OCI-LY3 (cell line): ENCODE results near the gene CHAD.

Experiments used
- H2AFZ ChIP-seq: fragments of 200-600, 300-600 bp; shearing (Covaris generic); 2 replicates; pipeline ENCODE4 v1.6.0; 2014; ENCODE audit warnings: antibody characterized with exemption, low read depth, low read length
- H3K27ac ChIP-seq: fragments of 200-600, 300-600 bp; sonication (generic); 2 replicates; pipeline ENCODE4 v1.5.1; 2014; ENCODE audit warnings: mild to moderate bottlenecking, low read length, moderate library complexity, mixed read lengths
- H3K27me3 ChIP-seq: fragments of 200-600, 300-600 bp; sonication (generic); 2 replicates; pipeline ENCODE4 v1.6.1; 2014; ENCODE audit warnings: low read depth, low read length, mixed read lengths
- H3K36me3 ChIP-seq: fragments of 200-600, 300-600 bp; sonication (generic); replicated peaks from 2 replicates; pipeline ENCODE3; 2014; ENCODE audit warnings: low read depth, low read length, mixed read lengths
- H3K4me1 ChIP-seq: fragments of 300-600, 200-600 bp; sonication (generic); 2 replicates; pipeline ENCODE4 v1.6.1; 2014; ENCODE audit warnings: low read length, mixed read lengths
- H3K4me2 ChIP-seq: fragments of 200-600, 300-600 bp; sonication (generic); 2 replicates; pipeline ENCODE4 v1.6.1; 2014; ENCODE audit warnings: low read length, mixed read lengths
- H3K4me3 ChIP-seq: fragments of 300-600, 200-600 bp; sonication (generic); 2 replicates; pipeline ENCODE4 v1.5.1; 2014; ENCODE audit warnings: antibody characterized with exemption, mild to moderate bottlenecking, low read length, moderate library complexity
- H3K79me2 ChIP-seq: fragments of 300-600, 200-600 bp; shearing (Covaris generic); 2 replicates; pipeline ENCODE4 v1.6.1; 2014; ENCODE audit warnings: mild to moderate bottlenecking, low read length, mixed read lengths
- H3K9ac ChIP-seq: fragments of 300-600, 200-600 bp; shearing (Covaris generic); 2 replicates; pipeline ENCODE4 v1.6.0; 2014; ENCODE audit warnings: mild to moderate bottlenecking, low read length, moderate library complexity
- H3K9me3 ChIP-seq: fragments of 200-600, 300-600 bp; shearing (Covaris generic); 2 replicates; pipeline ENCODE4 v1.6.1; 2014; ENCODE audit warnings: low read length, mixed read lengths; ENCODE audit not compliant: insufficient read depth
- H4K20me1 ChIP-seq: fragments of 200-600, 300-600 bp; sonication (generic); 2 replicates; pipeline ENCODE4 v1.6.1; 2016; ENCODE audit warnings: low read length, mixed read lengths; ENCODE audit not compliant: insufficient read depth
- EZH2phosphoT487 ChIP-seq: fragments of 200-600 bp; shearing (Covaris generic); IDR thresholded peaks from 2 replicates; pipeline ENCODE4 v1.6.1; 2018; ENCODE audit warnings: antibody characterized with exemption, mixed run types, low read depth
- TF ChIP-seq, protein P1 (sequence below): fragments of 200-600, 300-600 bp; sonication (generic); IDR thresholded peaks from 2 replicates; pipeline ENCODE4 v1.5.1; 2014; ENCODE audit warnings: antibody characterized with exemption, low read length, low read depth

The CHAD gene

GRCh38 chr17:50443505-50443974, 25.1 kb downstream of the CHAD start:
- no peak overlapping the region for H3K9ac ChIP-seq
- TF ChIP-seq, protein P1, sequence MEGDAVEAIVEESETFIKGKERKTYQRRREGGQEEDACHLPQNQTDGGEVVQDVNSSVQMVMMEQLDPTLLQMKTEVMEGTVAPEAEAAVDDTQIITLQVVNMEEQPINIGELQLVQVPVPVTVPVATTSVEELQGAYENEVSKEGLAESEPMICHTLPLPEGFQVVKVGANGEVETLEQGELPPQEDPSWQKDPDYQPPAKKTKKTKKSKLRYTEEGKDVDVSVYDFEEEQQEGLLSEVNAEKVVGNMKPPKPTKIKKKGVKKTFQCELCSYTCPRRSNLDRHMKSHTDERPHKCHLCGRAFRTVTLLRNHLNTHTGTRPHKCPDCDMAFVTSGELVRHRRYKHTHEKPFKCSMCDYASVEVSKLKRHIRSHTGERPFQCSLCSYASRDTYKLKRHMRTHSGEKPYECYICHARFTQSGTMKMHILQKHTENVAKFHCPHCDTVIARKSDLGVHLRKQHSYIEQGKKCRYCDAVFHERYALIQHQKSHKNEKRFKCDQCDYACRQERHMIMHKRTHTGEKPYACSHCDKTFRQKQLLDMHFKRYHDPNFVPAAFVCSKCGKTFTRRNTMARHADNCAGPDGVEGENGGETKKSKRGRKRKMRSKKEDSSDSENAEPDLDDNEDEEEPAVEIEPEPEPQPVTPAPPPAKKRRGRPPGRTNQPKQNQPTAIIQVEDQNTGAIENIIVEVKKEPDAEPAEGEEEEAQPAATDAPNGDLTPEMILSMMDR = no peak
- TF ChIP-seq EZH2phosphoT487 = no peak
- H3K27me3 ChIP-seq = no peaks in the 10 kb centered on the region
- H4K20me1 ChIP-seq = peaks cover 5% of the 10 kb centered on the region; the same call in 1 of the 2 replicates
- H3K4me2 ChIP-seq = no peak overlapping the region
- H3K9me3 ChIP-seq = no peaks in the 10 kb centered on the region
- no peak overlapping the region for H2AFZ ChIP-seq
- H3K79me2 ChIP-seq = no peaks in the 10 kb centered on the region
- H3K27ac ChIP-seq = no peak overlapping the region
- no peaks in the 10 kb centered on the region for H3K36me3 ChIP-seq
- no peak overlapping the region for H3K4me3 ChIP-seq
- no peaks in the 10 kb centered on the region for H3K4me1 ChIP-seq

- no peak overlapping the region for H3K27ac ChIP-seq
- H3K9me3 ChIP-seq = no peaks in the 10 kb centered on the region
- H3K27me3 ChIP-seq = no peaks in the 10 kb centered on the region
- H3K4me1 ChIP-seq = no peaks in the 10 kb centered on the region
- H4K20me1 ChIP-seq = peaks cover 5% of the 10 kb centered on the region; the same call in 1 of the 2 replicates
- no peak overlapping the region for H3K9ac ChIP-seq
- TF ChIP-seq, protein P1 = no peak
- TF ChIP-seq EZH2phosphoT487 = no peak
- no peaks in the 10 kb centered on the region for H3K79me2 ChIP-seq
- H3K4me3 ChIP-seq = no peak overlapping the region
- H2AFZ ChIP-seq = no peak overlapping the region
- H3K4me2 ChIP-seq = no peak overlapping the region
- H3K36me3 ChIP-seq = no peaks in the 10 kb centered on the region
Measured at GRCh38 chr17:50440838-50441829, 27.5 kb downstream of the CHAD start.

DNA sequence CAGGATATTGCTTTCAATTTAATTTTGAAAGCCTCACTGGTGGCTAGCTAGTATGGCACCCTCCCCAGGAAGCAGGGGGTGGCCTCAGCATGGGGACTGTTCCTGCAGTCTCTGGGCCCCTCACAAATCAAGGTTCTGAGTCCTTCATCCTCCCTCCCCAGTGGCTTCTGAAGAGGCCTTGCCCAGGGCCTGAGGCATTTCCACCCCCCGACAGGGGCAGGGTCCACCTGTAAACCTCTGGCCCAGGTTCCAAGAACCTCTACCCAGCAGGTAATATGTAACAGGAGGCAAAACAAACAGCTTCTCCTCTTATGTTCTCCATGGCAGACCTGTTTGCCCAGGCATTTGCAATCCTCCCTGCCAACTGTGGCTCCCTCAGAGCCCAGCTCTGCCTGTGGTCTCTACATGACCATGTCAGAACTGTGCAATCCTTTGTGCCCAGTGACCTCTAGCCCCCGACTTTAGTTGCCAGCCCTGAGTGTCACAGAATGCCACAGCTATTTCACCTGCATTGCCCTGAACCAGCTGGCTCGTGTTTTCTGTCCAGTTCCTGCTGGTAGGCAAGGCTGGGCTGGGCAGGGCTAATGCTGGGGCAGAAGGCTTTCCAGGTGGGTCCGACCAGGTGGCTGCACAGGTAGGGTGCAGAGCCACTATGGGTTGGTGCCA, 28.4 kb downstream of the CHAD start:
- Histone ChIP-seq H3K36me3 (no peaks in the 10 kb centered on the region), H4K20me1 (peaks cover 5% of the 10 kb centered on the region; the same call in 1 of the 2 replicates), H3K9me3 (no peaks in the 10 kb centered on the region), H3K4me3 (no peak overlapping the region), H3K9ac (no peak overlapping the region), H3K27ac (no peak overlapping the region), H3K27me3 (no peaks in the 10 kb centered on the region), H3K79me2 (no peaks in the 10 kb centered on the region), H3K4me1 (no peaks in the 10 kb centered on the region), H2AFZ (no peak overlapping the region), H3K4me2 (no peak overlapping the region)
- TF ChIP-seq EZH2phosphoT487 = no peak
- TF ChIP-seq, protein P1 = no peak

GRCh38 chr17:50439008-50439407, 29.7 kb downstream of the CHAD start:
- Histone ChIP-seq H3K4me1 (no peaks in the 10 kb centered on the region), H3K9me3 (no peaks in the 10 kb centered on the region), H3K9ac (no peak overlapping the region), H3K79me2 (no peaks in the 10 kb centered on the region), H2AFZ (no peak overlapping the region), H3K4me2 (no peak overlapping the region), H3K27me3 (no peaks in the 10 kb centered on the region), H3K27ac (no peak overlapping the region), H4K20me1 (peaks cover 5% of the 10 kb centered on the region; the same call in 1 of the 2 replicates), H3K4me3 (no peak overlapping the region), H3K36me3 (no peaks in the 10 kb centered on the region)
- TF ChIP-seq, protein P1 = no peak
- TF ChIP-seq EZH2phosphoT487 = no peak
